Measurements from ENCODE around the gene CHRM2.

DNA sequence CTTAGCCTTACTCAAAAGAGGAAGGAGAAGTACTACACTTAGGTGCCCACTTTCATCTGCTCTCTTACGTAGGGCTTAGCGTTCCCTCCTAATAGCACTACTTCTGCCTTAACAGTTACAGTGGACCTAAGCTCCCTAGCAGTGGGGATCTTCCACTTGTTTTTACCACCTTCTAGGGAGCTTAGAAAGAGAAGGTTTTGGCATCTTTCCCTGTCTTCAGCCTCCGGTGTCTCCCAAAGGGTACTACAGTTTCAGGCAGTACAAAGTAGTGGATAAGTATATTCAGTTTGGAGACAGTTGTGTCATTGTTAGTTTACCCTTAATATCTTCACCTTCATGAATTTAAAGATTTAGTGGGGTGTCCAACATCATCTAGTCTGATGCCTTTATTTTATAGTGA is 14.6 kb downstream of the CHRM2 start:
- TF ChIP-seq CEBPB (IDR thresholded peaks at IDR 0.05), result no peak
- TF ChIP-seq, protein P1, sequence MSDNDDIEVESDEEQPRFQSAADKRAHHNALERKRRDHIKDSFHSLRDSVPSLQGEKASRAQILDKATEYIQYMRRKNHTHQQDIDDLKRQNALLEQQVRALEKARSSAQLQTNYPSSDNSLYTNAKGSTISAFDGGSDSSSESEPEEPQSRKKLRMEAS (IDR thresholded peaks at IDR 0.05), result no peak
- no peak for TF ChIP-seq RAD21 (IDR thresholded peaks at IDR 0.05; ENCODE audit: low read depth)

Measured in Ishikawa (cell line).